ENCODE data around the gene TAOK1.

The TAOK1 gene

DNA sequence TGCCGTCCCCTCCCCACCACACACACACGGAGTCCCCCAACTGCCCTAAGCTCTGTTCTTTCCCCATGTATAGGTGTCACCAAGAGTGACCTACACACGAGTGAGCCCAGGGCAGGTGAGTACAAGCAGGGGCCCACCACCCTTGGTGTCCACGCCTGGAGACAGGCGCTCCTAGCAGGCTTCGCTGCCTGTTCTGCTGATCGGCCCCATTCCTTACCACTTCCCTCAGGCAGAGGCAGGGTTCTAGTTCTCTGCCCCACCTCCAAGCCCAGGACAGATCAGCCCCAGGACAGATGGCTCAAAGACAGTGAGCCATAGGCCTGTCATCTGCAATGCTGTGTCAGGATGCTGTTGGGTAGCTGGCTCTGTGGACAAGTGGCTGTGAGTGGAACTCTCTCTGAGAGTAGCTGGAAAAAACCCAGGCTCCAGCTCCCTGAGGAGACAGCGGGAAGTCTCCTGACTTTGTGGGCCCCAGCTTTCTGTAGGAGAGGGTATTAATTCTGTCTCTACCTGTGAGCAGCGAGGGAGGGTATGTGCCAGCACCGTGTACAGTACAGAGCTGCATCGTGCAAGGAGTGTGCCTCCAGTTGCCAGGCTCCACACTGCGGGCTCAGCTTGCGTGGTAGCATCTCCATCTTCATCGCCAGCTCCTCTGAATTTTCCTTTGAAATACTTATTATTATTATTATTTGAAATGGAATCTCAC, 179.2 kb downstream of the TAOK1 start:
- peak overlapping the region; percentile 74 for H3K4me3 ChIP-seq (ENCODE audit: low read depth, low read length)
- no peak for DNase-seq (ENCODE audit: low read depth)
- TF ChIP-seq, protein P1, sequence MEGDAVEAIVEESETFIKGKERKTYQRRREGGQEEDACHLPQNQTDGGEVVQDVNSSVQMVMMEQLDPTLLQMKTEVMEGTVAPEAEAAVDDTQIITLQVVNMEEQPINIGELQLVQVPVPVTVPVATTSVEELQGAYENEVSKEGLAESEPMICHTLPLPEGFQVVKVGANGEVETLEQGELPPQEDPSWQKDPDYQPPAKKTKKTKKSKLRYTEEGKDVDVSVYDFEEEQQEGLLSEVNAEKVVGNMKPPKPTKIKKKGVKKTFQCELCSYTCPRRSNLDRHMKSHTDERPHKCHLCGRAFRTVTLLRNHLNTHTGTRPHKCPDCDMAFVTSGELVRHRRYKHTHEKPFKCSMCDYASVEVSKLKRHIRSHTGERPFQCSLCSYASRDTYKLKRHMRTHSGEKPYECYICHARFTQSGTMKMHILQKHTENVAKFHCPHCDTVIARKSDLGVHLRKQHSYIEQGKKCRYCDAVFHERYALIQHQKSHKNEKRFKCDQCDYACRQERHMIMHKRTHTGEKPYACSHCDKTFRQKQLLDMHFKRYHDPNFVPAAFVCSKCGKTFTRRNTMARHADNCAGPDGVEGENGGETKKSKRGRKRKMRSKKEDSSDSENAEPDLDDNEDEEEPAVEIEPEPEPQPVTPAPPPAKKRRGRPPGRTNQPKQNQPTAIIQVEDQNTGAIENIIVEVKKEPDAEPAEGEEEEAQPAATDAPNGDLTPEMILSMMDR (conservative IDR thresholded peaks at IDR 0.05; ENCODE audit: low read depth, low read length), result no peak

DNA sequence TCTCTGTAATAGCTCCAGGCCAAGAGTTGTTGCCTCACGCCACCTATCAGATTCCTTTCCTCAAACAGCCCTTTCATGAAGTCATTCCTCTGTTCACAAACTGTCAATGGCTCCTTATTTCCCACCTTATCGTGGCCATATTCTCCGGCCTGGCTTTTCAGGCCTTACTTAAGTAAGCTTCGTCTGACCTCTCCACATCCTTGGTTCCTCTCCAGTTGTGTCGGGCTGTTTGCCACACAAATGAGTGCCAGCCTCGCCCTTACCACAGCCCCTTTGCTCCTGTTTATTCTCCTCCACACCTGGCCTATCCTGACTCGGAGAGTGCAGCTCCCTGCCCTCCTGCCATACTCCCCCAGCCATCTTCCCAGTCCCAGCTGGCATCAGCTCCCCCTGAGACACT, 180.4 kb downstream of the TAOK1 start:
- TF ChIP-seq, protein P1 (conservative IDR thresholded peaks at IDR 0.05; ENCODE audit: low read depth, low read length), result no peak

DNA sequence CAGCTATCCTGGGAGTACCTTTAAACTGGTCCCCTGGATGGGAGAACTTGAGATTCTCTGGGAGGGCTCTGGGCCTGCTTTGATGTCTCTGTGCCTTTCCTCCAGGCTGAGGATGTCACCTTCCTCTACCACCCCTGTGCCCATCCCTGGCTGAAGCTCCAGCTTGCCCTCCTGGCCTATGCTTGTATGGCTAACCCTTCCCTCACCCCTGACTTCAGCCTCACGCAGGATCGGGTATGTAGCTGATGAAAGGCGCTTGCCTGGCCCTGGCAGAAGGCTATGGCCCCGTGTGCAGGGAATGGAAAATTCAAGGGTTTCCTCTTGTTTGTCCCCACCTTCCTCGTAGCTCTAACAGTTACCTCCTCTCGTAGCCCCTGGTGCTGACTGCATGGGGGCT, 181.3 kb downstream of the TAOK1 start:
- no peak overlapping the region for H3K4me3 ChIP-seq (ENCODE audit: low read depth, low read length)
- no peak for DNase-seq (ENCODE audit: low read depth)
- TF ChIP-seq, protein P1 (conservative IDR thresholded peaks at IDR 0.05; ENCODE audit: low read depth, low read length), result no peak

More for the DNA sequence above, 180.4 kb downstream of the TAOK1 start:
- no peak overlapping the region for H3K4me3 ChIP-seq (ENCODE audit: low read depth, low read length)
- DNase-seq (ENCODE audit: low read depth), result no peak

DNA sequence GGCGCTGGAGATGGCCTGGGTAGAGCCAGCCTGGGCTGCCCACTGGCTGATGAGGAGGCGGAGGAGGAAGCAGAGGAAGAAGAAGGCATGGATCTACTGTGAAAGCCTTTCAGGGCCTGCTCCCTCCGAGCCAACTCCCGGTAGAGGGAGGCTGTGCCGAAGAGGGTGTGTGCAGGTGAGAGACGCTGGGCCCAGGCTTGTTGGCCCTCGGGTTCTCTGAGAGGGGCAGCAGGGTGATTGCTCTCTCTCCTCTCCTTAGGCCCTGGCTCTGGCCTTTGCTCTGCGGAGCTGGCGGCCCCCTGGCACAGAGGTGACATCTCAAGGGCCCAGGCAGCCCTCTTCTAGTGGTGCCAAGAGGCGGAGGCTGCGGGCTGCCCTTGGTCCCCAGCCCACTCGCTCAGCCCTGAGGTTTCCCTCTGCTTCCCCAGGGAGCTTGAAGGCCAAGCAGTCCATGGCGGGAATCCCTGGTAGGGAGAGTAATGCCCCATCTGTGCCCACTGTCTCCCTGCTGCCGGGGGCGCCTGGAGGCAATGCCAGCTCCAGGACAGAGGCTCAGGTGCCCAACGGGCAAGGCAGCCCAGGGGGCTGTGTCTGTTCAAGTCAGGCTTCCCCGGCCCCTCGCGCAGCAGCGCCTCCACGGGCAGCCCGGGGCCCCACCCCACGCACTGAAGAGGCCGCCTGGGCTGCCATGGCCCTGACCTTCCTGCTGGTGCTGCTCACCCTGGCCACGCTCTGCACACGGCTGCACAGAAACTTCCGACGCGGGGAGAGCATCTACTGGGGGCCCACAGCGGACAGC, 181.9 kb downstream of the TAOK1 start:
- no peak for DNase-seq (ENCODE audit: low read depth)
- peak overlapping the region; percentile 40 for H3K4me3 ChIP-seq (ENCODE audit: low read depth, low read length)
- TF ChIP-seq, protein P1 (conservative IDR thresholded peaks at IDR 0.05; ENCODE audit: low read depth, low read length), result no peak

DNA sequence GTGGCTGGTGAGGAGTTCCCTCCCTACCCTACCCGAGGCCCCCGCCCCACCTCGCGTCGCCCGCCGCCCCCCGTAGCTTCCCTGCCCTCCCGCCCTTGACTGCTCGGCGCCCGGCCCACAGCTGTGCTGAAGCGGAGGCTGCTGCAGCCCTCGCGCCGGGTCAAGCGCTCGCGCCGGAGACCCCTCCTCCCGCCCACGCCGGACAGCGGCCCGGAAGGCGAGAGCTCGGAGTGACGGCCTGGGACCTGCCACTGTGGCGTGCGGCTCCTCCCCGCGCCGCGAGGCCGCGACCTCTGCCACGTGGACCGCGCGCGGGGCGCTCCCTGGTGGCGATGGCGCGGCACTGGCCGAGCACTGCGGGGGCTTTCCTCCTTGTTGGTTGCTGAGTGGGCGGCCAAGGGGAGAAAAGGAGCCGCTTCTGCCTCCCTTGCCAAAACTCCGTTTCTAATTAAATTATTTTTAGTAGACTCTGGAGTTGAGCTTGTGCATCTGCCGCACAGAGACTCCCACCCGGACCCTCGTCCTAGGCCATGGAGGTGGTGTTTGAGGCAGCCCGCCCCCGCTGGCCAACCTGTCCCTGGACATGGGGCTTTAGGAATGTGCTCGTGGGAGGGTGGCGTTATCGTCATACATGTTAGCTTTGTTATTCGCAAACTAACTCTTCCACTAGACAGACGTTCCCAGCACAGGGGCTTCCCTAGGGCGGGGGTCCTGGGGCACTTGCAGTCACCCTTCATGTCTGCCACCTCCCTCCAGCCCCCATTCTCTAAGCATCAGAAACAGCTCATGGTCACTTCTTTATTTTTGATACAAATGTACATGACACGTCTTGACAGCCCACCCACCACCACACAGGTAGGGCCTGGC, 182.8 kb downstream of the TAOK1 start:
- TF ChIP-seq, protein P1 (conservative IDR thresholded peaks at IDR 0.05; ENCODE audit: low read depth, low read length), result peak; percentile 56
- H3K4me3 ChIP-seq (ENCODE audit: low read depth, low read length), result peak overlapping the region; percentile 40
- peak; percentile 60 for DNase-seq (ENCODE audit: low read depth)

DNA sequence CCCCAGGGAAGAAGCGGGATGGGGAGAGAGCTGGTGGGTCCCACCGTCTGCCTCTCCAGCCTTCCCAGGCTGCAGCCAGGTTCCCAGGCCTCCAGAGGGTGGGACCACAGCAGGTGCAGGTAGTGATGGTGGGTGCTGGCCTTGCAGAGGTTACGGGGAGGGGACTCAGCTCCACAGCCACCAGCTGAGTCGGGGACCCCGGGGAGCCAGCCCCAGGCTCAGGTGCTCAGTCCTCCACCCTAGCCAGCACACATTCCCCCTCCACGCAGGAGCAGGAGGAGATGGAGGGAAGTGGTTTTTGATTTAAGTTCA, 183.4 kb downstream of the TAOK1 start:
- no peak overlapping the region for H3K4me3 ChIP-seq (ENCODE audit: low read depth, low read length)
- no peak for DNase-seq (ENCODE audit: low read depth)
- TF ChIP-seq, protein P1 (conservative IDR thresholded peaks at IDR 0.05; ENCODE audit: low read depth, low read length), result no peak

Data from choroid plexus epithelial cell (primary cell).